NCI-H460 (cell line): Measurements from ENCODE around the gene IL31RA. TPM values are rescaled to one million over a fixed set of nuclear protein-coding genes. Genes with fewer than 3 reads are reported as not detected.

Experiments used
- DNase-seq: peaks from one replicate; pipeline ENCODE4 v3.0.0-alpha.2; 2016; ENCODE audit warnings: low read depth; ENCODE audit errors: extremely low read depth
- total RNA-seq: library from RNA; depleted of rRNA; stranded (reverse); fragments of >200 nt; shearing (Covaris generic); gene quantifications from 2 replicates; pipeline ENCODE4 v1.2.3, GENCODE V29; 2014

The IL31RA gene
- total RNA-seq, 1 experiment from 2014 or later = not detected

- no peak for DNase-seq
Observed at GRCh38 chr5:55899344-55899743, 48.2 kb downstream of the IL31RA start.

- DNase-seq = no peak
Observed at GRCh38 chr5:55900068-55900467, 48.9 kb downstream of the IL31RA start.

- DNase-seq = no peak
Observed at GRCh38 chr5:55900776-55901175, 49.6 kb downstream of the IL31RA start.

GRCh38 chr5:55902696-55903095 is 51.5 kb downstream of the IL31RA start:
- no peak for DNase-seq

- DNase-seq = no peak
Observed at GRCh38 chr5:55903121-55903701, 52.1 kb downstream of the IL31RA start.

- no peak for DNase-seq
Observed at GRCh38 chr5:55904152-55904551, 53.0 kb downstream of the IL31RA start.

GRCh38 chr5:55905251-55905650 is 54.1 kb downstream of the IL31RA start:
- no peak for DNase-seq

- no peak for DNase-seq
Observed at GRCh38 chr5:55907927-55908326, 56.8 kb downstream of the IL31RA start.

GRCh38 chr5:55908804-55909203 is 57.6 kb downstream of the IL31RA start:
- DNase-seq = no peak

GRCh38 chr5:55911784-55912653 is 60.9 kb downstream of the IL31RA start:
- DNase-seq = no peak

GRCh38 chr5:55913466-55914413 is 62.6 kb downstream of the IL31RA start:
- DNase-seq = no peak

- DNase-seq = no peak
Observed at GRCh38 chr5:55914971-55915370, 63.8 kb downstream of the IL31RA start.

- DNase-seq = no peak
Observed at GRCh38 chr5:55915783-55916182, 64.6 kb downstream of the IL31RA start.

GRCh38 chr5:55916986-55917385 is 65.8 kb downstream of the IL31RA start:
- DNase-seq = no peak

- DNase-seq = no peak
Observed at GRCh38 chr5:55917402-55918086, 66.4 kb downstream of the IL31RA start.

GRCh38 chr5:55918087-55919035 is 67.2 kb downstream of the IL31RA start:
- no peak for DNase-seq

- DNase-seq = no peak
Observed at GRCh38 chr5:55919625-55920024, 68.5 kb downstream of the IL31RA start.

GRCh38 chr5:55920784-55921183 is 69.6 kb downstream of the IL31RA start:
- no peak for DNase-seq

GRCh38 chr5:55921617-55922016 is 70.5 kb downstream of the IL31RA start:
- no peak for DNase-seq
